SK-N-SH (cell line): Measurements from ENCODE around the gene COL5A1. TPM values are rescaled to one million over a fixed set of nuclear protein-coding genes. Genes with fewer than 3 reads are reported as not detected.

Experiments
- CTCF ChIA-PET: fragments of 300-600, 350-600 bp; formaldehyde crosslinking; extraction: SDS; loops from one replicate; lab custom pipeline; 2021; lab: Yijun Ruan, JAX
- POLR2A ChIA-PET: fragments of 350-600 bp; sonication (Branson Sonifier 250); formaldehyde crosslinking; extraction: SDS; loops from one replicate; lab custom pipeline; 2020; ENCODE audit warnings: antibody characterized with exemption, inconsistent platforms; lab: Yijun Ruan, JAX
- DNase-seq: peaks from one replicate; pipeline ENCODE4 v3.0.0; 2012
- H2AFZ ChIP-seq: fragments of 200-600 bp; sonication (generic); 2 replicates; pipeline ENCODE4 v1.8.1; 2016; ENCODE audit warnings: antibody characterized with exemption, mild to moderate bottlenecking, low read depth
- H3F3A ChIP-seq: fragments of 200-600 bp; sonication (generic); replicated peaks from 2 replicates; pipeline ENCODE3; 2016; ENCODE audit warnings: antibody characterized with exemption, mild to moderate bottlenecking; ENCODE audit not compliant: insufficient read depth
- H3K27ac ChIP-seq, 2 experiments: fragments of 200-500 bp in 1 of 2; fragments of 200-600 bp in 1 of 2; sonication (Bioruptor generic) in 1 of 2; sonication (generic), shearing (Covaris generic) in 1 of 2; 2 replicates each; pipeline versions ENCODE4 v1.5.1 to v1.6.1; 2014 to 2016; ENCODE audit warnings: low read depth in 2 of 2, inconsistent platforms in 1 of 2, low read length in 1 of 2, mild to moderate bottlenecking in 1 of 2, mixed read lengths in 1 of 2
- H3K27me3 ChIP-seq: fragments of 200-600 bp; sonication (generic), shearing (Covaris generic); 2 replicates; pipeline ENCODE4 v1.6.1; 2016; ENCODE audit warnings: mixed run types; ENCODE audit not compliant: insufficient read depth
- H3K36me3 ChIP-seq, 2 experiments: fragments of 200-500 bp in 1 of 2; fragments of 200-600 bp in 1 of 2; sonication (Bioruptor generic) in 1 of 2; sonication (generic) in 1 of 2; replicated peaks in 1 of 2; 2 replicates each; pipeline versions ENCODE3 to v1.5.1; 2014 to 2016; ENCODE audit warnings: low read length in 1 of 2, mild to moderate bottlenecking in 1 of 2; ENCODE audit not compliant: insufficient read depth in 2 of 2, control insufficient read depth in 1 of 2
- H3K4me1 ChIP-seq, 2 experiments: fragments of 200-500 bp in 1 of 2; fragments of 200-600 bp in 1 of 2; sonication (Bioruptor generic) in 1 of 2; sonication (generic), shearing (Covaris generic) in 1 of 2; 2 replicates each; pipeline versions ENCODE4 v1.5.1 to v1.6.1; 2014 to 2016; ENCODE audit warnings: low read depth in 1 of 2, low read length in 1 of 2, mixed run types in 1 of 2; ENCODE audit not compliant: insufficient read depth in 2 of 2, control insufficient read depth in 1 of 2
- H3K4me2 ChIP-seq: fragments of 200-600 bp; sonication (generic), shearing (Covaris generic); 2 replicates; pipeline ENCODE4 v1.6.1; 2017; ENCODE audit warnings: mixed run types
- H3K4me3 ChIP-seq, 2 experiments: fragments of 200-500 bp in 1 of 2; fragments of 200-600 bp in 1 of 2; sonication (Bioruptor generic) in 1 of 2; sonication (generic), shearing (Covaris generic) in 1 of 2; 2 replicates each; pipeline versions ENCODE4 v1.5.1 to v1.8.1; 2014 to 2016; ENCODE audit warnings: low read depth in 2 of 2, inconsistent platforms in 1 of 2, low read length in 1 of 2, mild to moderate bottlenecking in 1 of 2, mixed read lengths in 1 of 2, moderate library complexity in 1 of 2
- H3K79me2 ChIP-seq: fragments of 200-600 bp; sonication (generic); 2 replicates; pipeline ENCODE4 v1.8.1; 2017; ENCODE audit warnings: mild to moderate bottlenecking; ENCODE audit not compliant: insufficient read depth
- H3K9ac ChIP-seq: fragments of 200-600 bp; sonication (generic); 2 replicates; pipeline ENCODE4 v1.6.1; 2017; ENCODE audit warnings: mixed run types
- H3K9me2 ChIP-seq: fragments of 200-600 bp; sonication (generic); 2 replicates; pipeline ENCODE4 v1.6.1; 2017; ENCODE audit warnings: mixed run types
- H3K9me3 ChIP-seq: fragments of 200-600 bp; sonication (generic); 2 replicates; pipeline ENCODE4 v1.6.1; 2017; ENCODE audit warnings: mixed run types, mild to moderate bottlenecking, moderate library complexity
- H4K20me1 ChIP-seq: fragments of 200-600 bp; sonication (generic); 2 replicates; pipeline ENCODE4 v1.6.1; 2017; ENCODE audit warnings: mild to moderate bottlenecking, mixed run types; ENCODE audit not compliant: insufficient read depth
- ELF1 ChIP-seq: IDR thresholded peaks from 2 replicates; pipeline ENCODE4 v1.4.0; 2012
- EP300 ChIP-seq, 2 experiments: IDR thresholded peaks; 2 replicates each; pipeline versions ENCODE4 v1.4.0 to v1.6.1; 2012; ENCODE audit warnings: borderline replicate concordance in 1 of 2, low read depth in 1 of 2, low read length in 1 of 2
- EZH2phosphoT487 ChIP-seq: fragments of 200-600 bp; sonication (generic); IDR thresholded peaks from 2 replicates; pipeline ENCODE4 v1.6.1; 2017; ENCODE audit warnings: low read depth, mixed run types, mild to moderate bottlenecking, antibody characterized with exemption, moderate library complexity, borderline replicate concordance
- FOSL2 ChIP-seq: IDR thresholded peaks from 2 replicates; pipeline ENCODE4 v1.4.0; 2012; ENCODE audit warnings: low read depth, mild to moderate bottlenecking, moderate library complexity, borderline replicate concordance
- FOXM1 ChIP-seq: IDR thresholded peaks from 2 replicates; pipeline ENCODE4 v1.4.0; 2012; ENCODE audit warnings: low read depth, mild to moderate bottlenecking
- GABPA ChIP-seq: IDR thresholded peaks from 2 replicates; pipeline ENCODE4 v1.4.0; 2012; ENCODE audit warnings: low read depth, mild to moderate bottlenecking
- GATA2 ChIP-seq: sonication (generic); formaldehyde crosslinking; IDR thresholded peaks from 2 replicates; pipeline ENCODE4 v1.5.0; 2020; ENCODE audit warnings: mild to moderate bottlenecking, missing genetic modification reagents
- IRF3 ChIP-seq: fragments of 150-350 bp; IDR thresholded peaks from 2 replicates; pipeline ENCODE4 v1.6.1; 2016; ENCODE audit warnings: mild to moderate bottlenecking, low read depth, low read length
- JUND ChIP-seq: IDR thresholded peaks from 2 replicates; pipeline ENCODE4 v1.4.0; 2012
- MXI1 ChIP-seq: IDR thresholded peaks from 2 replicates; pipeline ENCODE4 v1.6.1; 2012; ENCODE audit warnings: mild to moderate bottlenecking, low read depth, low read length, improper control_type of control experiment
- RCOR1 ChIP-seq: fragments of 150-350 bp; IDR thresholded peaks from 2 replicates; pipeline ENCODE4 v1.6.1; 2017; ENCODE audit warnings: antibody characterized with exemption, low read length
- REST ChIP-seq: IDR thresholded peaks from 2 replicates; pipeline ENCODE4 v1.6.1; 2012; ENCODE audit warnings: mild to moderate bottlenecking, low read depth, low read length, moderate library complexity
- RFX5 ChIP-seq: IDR thresholded peaks from 2 replicates; pipeline ENCODE4 v1.6.1; 2012; ENCODE audit warnings: mild to moderate bottlenecking, improper control_type of control experiment, low read length
- RXRA ChIP-seq: IDR thresholded peaks from 2 replicates; pipeline ENCODE4 v1.4.0; 2012; ENCODE audit warnings: low read depth, mild to moderate bottlenecking, borderline replicate concordance
- SIN3A ChIP-seq: IDR thresholded peaks from 2 replicates; pipeline ENCODE4 v1.6.1; 2012; ENCODE audit warnings: low read depth, mild to moderate bottlenecking, low read length, moderate library complexity, borderline replicate concordance
- TCF12 ChIP-seq: IDR thresholded peaks from 2 replicates; pipeline ENCODE4 v1.4.0; 2012
- TEAD4 ChIP-seq: IDR thresholded peaks from 2 replicates; pipeline ENCODE4 v1.4.0; 2012; ENCODE audit warnings: mild to moderate bottlenecking, borderline replicate concordance; ENCODE audit not compliant: insufficient read depth
- WGBS: methylation state at CpG from one replicate; pipeline ENCODE4 v1.1.6; 2017; ENCODE audit warnings: low lambda C conversion rate; 5-methylcytosine and 5-hydroxymethylcytosine counted together
- polyA plus RNA-seq, 3 experiments: library from polyadenylated mRNA; depleted of rRNA; stranded (reverse); fragments of >200 nt; gene quantifications; 2 replicates each; pipeline ENCODE4 v1.2.3, GENCODE V29; 2012
- TF ChIP-seq, protein P1 (sequence below): fragments of 200-600 bp; sonication (generic); IDR thresholded peaks from 2 replicates; pipeline ENCODE4 v1.6.1; 2017; ENCODE audit warnings: antibody characterized with exemption, mild to moderate bottlenecking, moderate library complexity
- TF ChIP-seq, protein P2 (sequence below): IDR thresholded peaks from 2 replicates; pipeline ENCODE4 v1.4.0; 2012; ENCODE audit warnings: low read depth, borderline replicate concordance
- TF ChIP-seq, protein P3 (sequence below): IDR thresholded peaks from 2 replicates; pipeline ENCODE4 v1.4.0; 2012; ENCODE audit warnings: low read depth

COL5A1 gene
- polyA plus RNA-seq, 1 of the 3 experiments (the other 2 are of a cell fraction): 73.8 TPM

DNA sequence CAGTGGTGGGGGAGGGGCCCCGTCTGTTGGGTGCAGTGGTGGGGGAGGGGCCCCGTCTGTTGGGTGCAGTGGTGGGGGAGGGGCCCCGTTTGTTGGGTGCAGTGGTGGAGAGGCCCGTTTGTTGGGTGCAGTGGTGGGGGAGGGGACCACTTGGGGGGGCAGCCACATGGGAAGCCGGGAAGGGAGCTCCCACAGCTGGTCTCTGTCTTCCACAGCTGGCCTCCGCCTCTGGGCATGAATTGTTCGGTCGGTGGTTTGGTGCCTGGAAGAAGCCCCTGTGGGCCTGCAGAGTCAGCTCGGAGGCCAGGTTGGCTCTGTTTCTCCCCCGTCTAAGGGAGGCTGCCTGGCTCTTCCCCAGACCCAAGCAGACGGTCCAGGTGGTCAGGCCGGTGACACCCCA lies 69.3 kb downstream of the COL5A1 start:
- peaks cover 17 to 30% of the 10 kb centered on the region in 2 experiments for H3K36me3 ChIP-seq

More for the DNA sequence above, 69.3 kb downstream of the COL5A1 start:
- Histone ChIP-seq H3K27ac (no peak overlapping the region), H3K4me1 (peaks cover 26 to 47% of the 10 kb centered on the region in 2 experiments; a peak in 3 of 4 replicates), H3F3A (peaks cover 15% of the 10 kb centered on the region), H3K4me3 (no peak overlapping the region), H3K9ac (no peak overlapping the region), H3K27me3 (no peaks in the 10 kb centered on the region), H3K9me3 (no peaks in the 10 kb centered on the region), H4K20me1 (peaks cover 93% of the 10 kb centered on the region), H2AFZ (no peak overlapping the region), H3K4me2 (no peak overlapping the region), H3K79me2 (peaks cover 88% of the 10 kb centered on the region), H3K9me2 (no peaks in the 10 kb centered on the region)
- ChIA-PET CTCF (interaction anchor here (6.5 to 15.5 kb wide), 2 partner anchors 26 to 262 kb away, joined by 35 to 348 read pairs; no protein-coding TSS in a partner anchor), POLR2A (no interaction called here)
- 70% methylated on average over 2 of the region's 12 CpGs for WGBS
- no peak for DNase-seq
- no peak for TF ChIP-seq EP300 (IDR thresholded peaks at IDR 0.05; ENCODE audit: borderline replicate concordance in 1 of 2, low read depth in 1 of 2, low read length in 1 of 2)
- TF ChIP-seq SIN3A: no peak
- no peak for TF ChIP-seq EZH2phosphoT487
- no peak for TF ChIP-seq FOXM1
- TF ChIP-seq GABPA: no peak
- TF ChIP-seq, protein P1, sequence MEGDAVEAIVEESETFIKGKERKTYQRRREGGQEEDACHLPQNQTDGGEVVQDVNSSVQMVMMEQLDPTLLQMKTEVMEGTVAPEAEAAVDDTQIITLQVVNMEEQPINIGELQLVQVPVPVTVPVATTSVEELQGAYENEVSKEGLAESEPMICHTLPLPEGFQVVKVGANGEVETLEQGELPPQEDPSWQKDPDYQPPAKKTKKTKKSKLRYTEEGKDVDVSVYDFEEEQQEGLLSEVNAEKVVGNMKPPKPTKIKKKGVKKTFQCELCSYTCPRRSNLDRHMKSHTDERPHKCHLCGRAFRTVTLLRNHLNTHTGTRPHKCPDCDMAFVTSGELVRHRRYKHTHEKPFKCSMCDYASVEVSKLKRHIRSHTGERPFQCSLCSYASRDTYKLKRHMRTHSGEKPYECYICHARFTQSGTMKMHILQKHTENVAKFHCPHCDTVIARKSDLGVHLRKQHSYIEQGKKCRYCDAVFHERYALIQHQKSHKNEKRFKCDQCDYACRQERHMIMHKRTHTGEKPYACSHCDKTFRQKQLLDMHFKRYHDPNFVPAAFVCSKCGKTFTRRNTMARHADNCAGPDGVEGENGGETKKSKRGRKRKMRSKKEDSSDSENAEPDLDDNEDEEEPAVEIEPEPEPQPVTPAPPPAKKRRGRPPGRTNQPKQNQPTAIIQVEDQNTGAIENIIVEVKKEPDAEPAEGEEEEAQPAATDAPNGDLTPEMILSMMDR: no peak
- no peak for TF ChIP-seq FOSL2
- TF ChIP-seq, protein P2, sequence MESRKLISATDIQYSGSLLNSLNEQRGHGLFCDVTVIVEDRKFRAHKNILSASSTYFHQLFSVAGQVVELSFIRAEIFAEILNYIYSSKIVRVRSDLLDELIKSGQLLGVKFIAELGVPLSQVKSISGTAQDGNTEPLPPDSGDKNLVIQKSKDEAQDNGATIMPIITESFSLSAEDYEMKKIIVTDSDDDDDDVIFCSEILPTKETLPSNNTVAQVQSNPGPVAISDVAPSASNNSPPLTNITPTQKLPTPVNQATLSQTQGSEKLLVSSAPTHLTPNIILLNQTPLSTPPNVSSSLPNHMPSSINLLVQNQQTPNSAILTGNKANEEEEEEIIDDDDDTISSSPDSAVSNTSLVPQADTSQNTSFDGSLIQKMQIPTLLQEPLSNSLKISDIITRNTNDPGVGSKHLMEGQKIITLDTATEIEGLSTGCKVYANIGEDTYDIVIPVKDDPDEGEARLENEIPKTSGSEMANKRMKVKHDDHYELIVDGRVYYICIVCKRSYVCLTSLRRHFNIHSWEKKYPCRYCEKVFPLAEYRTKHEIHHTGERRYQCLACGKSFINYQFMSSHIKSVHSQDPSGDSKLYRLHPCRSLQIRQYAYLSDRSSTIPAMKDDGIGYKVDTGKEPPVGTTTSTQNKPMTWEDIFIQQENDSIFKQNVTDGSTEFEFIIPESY: no peak
- TF ChIP-seq TCF12: no peak
- no peak for TF ChIP-seq REST
- no peak for TF ChIP-seq RXRA
- no peak for TF ChIP-seq TEAD4
- TF ChIP-seq ELF1: no peak
- no peak for TF ChIP-seq RCOR1
- TF ChIP-seq GATA2 (CRISPR knock-in tag): no peak
- no peak for TF ChIP-seq IRF3
- no peak for TF ChIP-seq JUND
- TF ChIP-seq MXI1: no peak
- TF ChIP-seq, protein P3, sequence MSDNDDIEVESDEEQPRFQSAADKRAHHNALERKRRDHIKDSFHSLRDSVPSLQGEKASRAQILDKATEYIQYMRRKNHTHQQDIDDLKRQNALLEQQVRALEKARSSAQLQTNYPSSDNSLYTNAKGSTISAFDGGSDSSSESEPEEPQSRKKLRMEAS: no peak
- TF ChIP-seq RFX5: no peak
